Tongue (tissue), 2 donors: Measurements from ENCODE around the gene SGTA. TPM values are rescaled to one million over a fixed set of nuclear protein-coding genes. Genes with fewer than 3 reads are reported as not detected.

Experiments used
- DNase-seq: peaks from one replicate; pipeline ENCODE4 v3.0.0-alpha.2; 2015
- total RNA-seq: library from RNA; depleted of rRNA; stranded (reverse); fragments of >200 nt; gene quantifications from one replicate; pipeline ENCODE4 v1.2.3, GENCODE V29; 2014

Gene SGTA
- total RNA-seq, 1 donor from 2014 or later, result 49.7 TPM

- DNase-seq, result peak; percentile 89
Measured at GRCh38 chr19:2770055-2771013, 12.7 kb downstream of the SGTA start.

- DNase-seq, result no peak
Measured at GRCh38 chr19:2769218-2769617, 13.9 kb downstream of the SGTA start.

GRCh38 chr19:2768365-2769132 is 14.5 kb downstream of the SGTA start:
- DNase-seq, result no peak

GRCh38 chr19:2767688-2768087 is 15.4 kb downstream of the SGTA start:
- no peak for DNase-seq

GRCh38 chr19:2766594-2767372 is 16.3 kb downstream of the SGTA start:
- no peak for DNase-seq

GRCh38 chr19:2765376-2765775 is 17.7 kb downstream of the SGTA start:
- no peak for DNase-seq

GRCh38 chr19:2764945-2765344 is 18.1 kb downstream of the SGTA start:
- no peak for DNase-seq

GRCh38 chr19:2763687-2764086 is 19.4 kb downstream of the SGTA start:
- no peak for DNase-seq

GRCh38 chr19:2762783-2763496 is 20.1 kb downstream of the SGTA start:
- no peak for DNase-seq

GRCh38 chr19:2761876-2762782 is 20.9 kb downstream of the SGTA start:
- no peak for DNase-seq

- no peak for DNase-seq
Measured at GRCh38 chr19:2761309-2761677, 21.8 kb downstream of the SGTA start.

- no peak for DNase-seq
Measured at GRCh38 chr19:2759965-2760364, 23.1 kb downstream of the SGTA start.

- no peak for DNase-seq
Measured at GRCh38 chr19:2759362-2759761, 23.7 kb downstream of the SGTA start.

GRCh38 chr19:2758601-2759313 is 24.3 kb downstream of the SGTA start:
- DNase-seq, result no peak

- no peak for DNase-seq
Measured at GRCh38 chr19:2756921-2757881, 25.9 kb downstream of the SGTA start.

- no peak for DNase-seq
Measured at GRCh38 chr19:2756477-2756876, 26.6 kb downstream of the SGTA start.

- no peak for DNase-seq
Measured at GRCh38 chr19:2755811-2756210, 27.3 kb downstream of the SGTA start.

GRCh38 chr19:2755448-2755705 is 27.7 kb downstream of the SGTA start:
- DNase-seq, result no peak
